GM13976 (cell line): ENCODE results near the gene SDHB.

ENCODE experiments used
- DNase-seq: peaks from one replicate; pipeline ENCODE4 v3.0.0; 2012; ENCODE audit warnings: low spot score
- CTCF ChIP-seq: IDR thresholded peaks from 2 replicates; pipeline ENCODE4 v1.5.1; 2012; ENCODE audit warnings: borderline replicate concordance, mild to moderate bottlenecking; ENCODE audit not compliant: insufficient read depth; ENCODE audit errors: extremely low read depth, missing control alignments, control extremely low read depth
- in situ Hi-C: fragments of 300-500 bp; cut with MboI; formaldehyde crosslinking; loops from one replicate; pipeline ENCODE4 v1.12.0; 2022; ENCODE audit warnings: low sequenced_read_pairs, mixed read lengths, inconsistent platforms; ENCODE audit not compliant: unreplicated experiment

Gene SDHB

GRCh38 chr1:17053685-17054410, at the start of gene SDHB:
Gene SDHB (minus strand): TSS chr1:17054032. CDS start chr1:17054019, 13 bp downstream.
- in situ Hi-C loops = no loop called here
- TF ChIP-seq CTCF = no peak
- DNase-seq = peak; percentile 98

GRCh38 chr1:17102232-17102631, 48.4 kb upstream of the SDHB start:
- no peak for DNase-seq
- in situ Hi-C loops = no loop called here
- TF ChIP-seq CTCF = no peak

- in situ Hi-C loops = no loop called here
- no peak for DNase-seq
- no peak for TF ChIP-seq CTCF
These were observed 47.4 kb upstream of the SDHB start for GRCh38 chr1:17101261-17101660.

- TF ChIP-seq CTCF = no peak
- in situ Hi-C loops = no loop called here
- DNase-seq = no peak
These were observed 45.9 kb upstream of the SDHB start for GRCh38 chr1:17099616-17100340.

GRCh38 chr1:17098446-17099317, 44.9 kb upstream of the SDHB start:
- in situ Hi-C loops = no loop called here
- no peak for DNase-seq
- no peak for TF ChIP-seq CTCF

GRCh38 chr1:17097787-17098186, 44.0 kb upstream of the SDHB start:
- TF ChIP-seq CTCF = no peak
- in situ Hi-C loops = no loop called here
- no peak for DNase-seq
